ENCODE results near the gene APP.

DNA sequence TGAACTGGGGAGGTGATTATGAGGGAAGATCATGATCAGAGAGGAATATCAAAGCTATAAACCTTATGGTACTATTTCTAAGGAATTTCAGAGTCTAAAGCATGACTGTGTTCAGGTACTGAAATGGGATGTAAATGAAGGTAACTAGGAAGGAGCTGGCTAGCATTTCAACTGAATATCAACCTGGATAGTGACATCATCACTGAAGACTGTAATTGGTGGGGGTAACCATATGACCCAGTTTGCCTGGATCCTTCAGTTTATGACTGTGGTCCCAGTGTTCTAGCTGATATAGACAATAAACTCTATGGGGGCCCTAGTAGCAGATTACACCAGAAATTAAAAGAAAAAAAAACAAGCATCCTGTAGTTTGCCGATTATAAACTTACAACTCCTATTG lies 120.8 kb downstream of the APP start:
- no peak for TF ChIP-seq EZH2phosphoT487 (IDR thresholded peaks at IDR 0.05; ENCODE audit: low read length)
- no peak for TF ChIP-seq CTCF (IDR thresholded peaks at IDR 0.05; ENCODE audit: low read length)
